ENCODE results near the gene GRN. TPM values are rescaled to one million over a fixed set of nuclear protein-coding genes. Genes with fewer than 3 reads are reported as not detected.
A peak's percentile ranks its signal among the peaks of the same experiment; 100 is the strongest.

Gene GRN
- total and polyA plus RNA-seq, 2 of the 13 experiments (the other 11 are each of a cell fraction or from before 2014, with no cell fraction given): 86.6 to 143 TPM

GRCh38 chr17:44354582-44355561 lies 9.8 kb downstream of the GRN start (continued):
- TF ChIP-seq, protein P1, sequence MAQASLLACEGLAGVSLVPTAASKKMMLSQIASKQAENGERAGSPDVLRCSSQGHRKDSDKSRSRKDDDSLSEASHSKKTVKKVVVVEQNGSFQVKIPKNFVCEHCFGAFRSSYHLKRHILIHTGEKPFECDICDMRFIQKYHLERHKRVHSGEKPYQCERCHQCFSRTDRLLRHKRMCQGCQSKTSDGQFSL (CRISPR knock-in tag; IDR thresholded peaks at IDR 0.05): 0 out of 2 replicates have a peak, but pooled peaks have one; percentile 18
- peak; percentile 48; the same call in 1 of the 2 replicates for TF ChIP-seq PHF20 (CRISPR knock-in tag; IDR thresholded peaks at IDR 0.05)
- TF ChIP-seq RAD21 (CRISPR knock-in tag; IDR thresholded peaks at IDR 0.05): peak; percentile 89
- peak; percentile 98 for TF ChIP-seq ZBTB7B (CRISPR knock-in tag; IDR thresholded peaks at IDR 0.05)

GRCh38 chr17:44355642-44356099 lies 10.6 kb downstream of the GRN start:
- no peak for DNase-seq (ENCODE audit: low spot score)
- in situ Hi-C loops (cut with HindIII; ENCODE audit: extremely low pct_ligation_motif_present, low pct_unique_long_range_greater_than_20kb) (no loop called here), intact Hi-C loops (cut with micrococcal nuclease; ENCODE audit: unreplicated experiment) (loop anchor here (10.0 kb wide), 1 partner anchor 169 kb away; no protein-coding TSS in a partner anchor)
- TF ChIP-seq ZNF703 (CRISPR knock-in tag; IDR thresholded peaks at IDR 0.05; ENCODE audit: borderline replicate concordance) (no peak), ZNF552 (CRISPR knock-in tag; IDR thresholded peaks at IDR 0.05; ENCODE audit: borderline replicate concordance) (0 out of 2 replicates have a peak, but pooled peaks have one; percentile 11), ZNF768 (CRISPR knock-in tag; IDR thresholded peaks at IDR 0.05) (0 out of 2 replicates have a peak, but pooled peaks have one; percentile 15)
- H2AFZ ChIP-seq (ENCODE audit: low read length): no peak overlapping the region
- 0 out of 2 replicates have a peak overlapping the region, but pooled peaks have one; percentile 65 for H3K4me2 ChIP-seq (ENCODE audit: low read depth, low read length)
- no peak overlapping the region for H3K4me3 ChIP-seq (replicated peaks in 1 of 3; ENCODE audit: insufficient read depth in 1 of 3, low read depth in 2 of 3, low read length in 3 of 3)
- peaks cover 8 to 10% of the 10 kb centered on the region in 2 experiments; a peak in 3 of 5 replicates for H3K27me3 ChIP-seq (ENCODE audit: control insufficient read depth in 1 of 2, insufficient read depth in 2 of 2, low read length in 2 of 2)
- WGBS (ENCODE audit: low lambda C conversion rate): 59% methylated on average over 13 of the region's 17 CpGs
- H3K27ac ChIP-seq (ENCODE audit: extremely low read length, insufficient read depth, low read length): no peak overlapping the region
- POLR2A ChIA-PET: interaction anchor here (4.8 kb wide), 1 partner anchor 11 kb away, joined by 24 read pairs; the partner anchor contains the start of gene GRN
- FAIRE-seq: no peak
- H4K20me1 ChIP-seq (ENCODE audit: insufficient read depth, low read length): no peaks in the 10 kb centered on the region
- ATAC-seq: no peak; the same call in 1 of the 3 replicates
- peaks cover 11% of the 10 kb centered on the region for H3K4me1 ChIP-seq (ENCODE audit: insufficient read depth, low read length)
- no TSS peak for BruUV-seq (replicated peaks)
- CTCF ChIA-PET (ENCODE audit: low intra/inter-chr PET ratio, low total read pairs): interaction anchor here (1.1 to 2.0 kb wide), 2 partner anchors 8 to 167 kb away, joined by 3 to 9 read pairs; partner anchors contain the start of gene FAM171A2
- H3K9ac ChIP-seq (ENCODE audit: insufficient read depth, low read depth, low read length): no peak overlapping the region
- peaks cover 9 to 22% of the 10 kb centered on the region in 2 experiments for H3K36me3 ChIP-seq (replicated peaks in 1 of 2; ENCODE audit: control insufficient read depth in 1 of 2, insufficient read depth in 2 of 2, low read length in 2 of 2)
- H3K9me3 ChIP-seq (ENCODE audit: low read length): no peaks in the 10 kb centered on the region
- H3K79me2 ChIP-seq (ENCODE audit: insufficient read depth, low read length): no peaks in the 10 kb centered on the region
